ENCODE results near the gene FRMD5. TPM values are rescaled to one million over a fixed set of nuclear protein-coding genes. Genes with fewer than 3 reads are reported as not detected.
"Not testable (repeated sequence)": the region's sequence is repeated elsewhere in the genome, so short reads cannot be mapped to it uniquely, and the experiment has no call there.

The FRMD5 gene
- total and polyA plus RNA-seq, 2 donors from 2014 or later: 0.32 to 0.41 TPM

- Histone ChIP-seq H3K27me3 (ENCODE audit: control insufficient read depth, insufficient read depth, low read length) (no peaks in the 10 kb centered on the region), H3K4me1 (ENCODE audit: control insufficient read depth in 2 of 3, insufficient read depth in 2 of 3, low read depth in 1 of 3, low read length in 3 of 3) (no peaks in the 10 kb centered on the region), H3K9me3 (ENCODE audit: control insufficient read depth in 2 of 3, insufficient read depth in 1 of 3, low read length in 3 of 3) (no peaks in the 10 kb centered on the region), H3K27ac (ENCODE audit: low read depth in 2 of 2, low read length in 2 of 2) (no peak overlapping the region), H3K4me3 (ENCODE audit: low read length in 3 of 3) (no peak overlapping the region), H3K36me3 (ENCODE audit: control insufficient read depth in 2 of 3, insufficient read depth in 3 of 3, low read length in 3 of 3) (no peaks in the 10 kb centered on the region), H3K9ac (ENCODE audit: low read length in 3 of 3) (no peak overlapping the region)
- intact Hi-C loops (cut with DNase I): no loop called here
- FAIRE-seq (no peak), DNase-seq (no peak)
- TF ChIP-seq CTCF (IDR thresholded peaks at IDR 0.05; ENCODE audit: borderline replicate concordance, extremely low read depth, insufficient read depth): no peak
Observed at GRCh38 chr15:44231842-44232241, 36.8 kb upstream of the FRMD5 start.

- DNase-seq; H3K27ac ChIP-seq (ENCODE audit: low read depth in 2 of 2, low read length in 2 of 2); FAIRE-seq: not testable (repeated sequence)
Observed at GRCh38 chr15:44229301-44229700, 34.2 kb upstream of the FRMD5 start.

DNA sequence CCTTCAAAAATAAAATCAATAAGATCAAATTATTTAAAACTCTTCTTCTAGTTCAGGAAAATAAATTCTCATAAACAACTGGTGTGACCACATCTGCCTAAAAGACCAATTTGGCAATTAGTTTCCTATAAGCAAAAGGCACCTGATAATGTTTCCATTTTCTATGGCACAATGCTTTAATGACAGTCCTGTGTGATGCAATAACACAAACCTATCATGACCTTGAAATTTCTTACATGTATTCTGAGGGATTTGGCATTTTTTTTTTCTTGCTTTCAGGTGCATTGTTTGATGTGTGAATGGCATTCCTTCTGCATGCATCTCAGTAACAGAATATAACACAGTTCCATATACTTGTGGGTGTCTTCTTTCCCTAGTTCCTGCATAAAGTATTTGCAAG is 32.5 kb upstream of the FRMD5 start:
- no peak for DNase-seq
- no peaks in the 10 kb centered on the region for H3K36me3 ChIP-seq (ENCODE audit: control insufficient read depth in 2 of 3, insufficient read depth in 3 of 3, low read length in 3 of 3)
- H3K4me3 ChIP-seq (ENCODE audit: low read length in 3 of 3): no peak overlapping the region
- no peaks in the 10 kb centered on the region for H3K9me3 ChIP-seq (ENCODE audit: control insufficient read depth in 2 of 3, insufficient read depth in 1 of 3, low read length in 3 of 3)
- H3K27me3 ChIP-seq (ENCODE audit: control insufficient read depth, insufficient read depth, low read length): no peaks in the 10 kb centered on the region
- intact Hi-C loops (cut with DNase I): no loop called here
- TF ChIP-seq CTCF (IDR thresholded peaks at IDR 0.05; ENCODE audit: borderline replicate concordance, extremely low read depth, insufficient read depth): no peak
- no peak for FAIRE-seq
- H3K9ac ChIP-seq (ENCODE audit: low read length in 3 of 3): no peak overlapping the region
- no peaks in the 10 kb centered on the region for H3K4me1 ChIP-seq (ENCODE audit: control insufficient read depth in 2 of 3, insufficient read depth in 2 of 3, low read depth in 1 of 3, low read length in 3 of 3)
- H3K27ac ChIP-seq (ENCODE audit: low read depth in 2 of 2, low read length in 2 of 2): no peak overlapping the region

More at GRCh38 chr15:44229301-44229700, 34.2 kb upstream of the FRMD5 start:
- H3K4me1 ChIP-seq (ENCODE audit: control insufficient read depth in 2 of 3, insufficient read depth in 2 of 3, low read depth in 1 of 3, low read length in 3 of 3); H3K4me3 ChIP-seq (ENCODE audit: low read length in 3 of 3); H3K9ac ChIP-seq (ENCODE audit: low read length in 3 of 3); H3K9me3 ChIP-seq (ENCODE audit: control insufficient read depth in 2 of 3, insufficient read depth in 1 of 3, low read length in 3 of 3); H3K36me3 ChIP-seq (ENCODE audit: control insufficient read depth in 2 of 3, insufficient read depth in 3 of 3, low read length in 3 of 3); intact Hi-C loops (cut with DNase I); H3K27me3 ChIP-seq (ENCODE audit: control insufficient read depth, insufficient read depth, low read length): not testable (repeated sequence)

- H3K27me3 ChIP-seq (ENCODE audit: control insufficient read depth, insufficient read depth, low read length); H3K36me3 ChIP-seq (ENCODE audit: control insufficient read depth in 2 of 3, insufficient read depth in 3 of 3, low read length in 3 of 3); H3K4me3 ChIP-seq (ENCODE audit: low read length in 3 of 3); DNase-seq; intact Hi-C loops (cut with DNase I); H3K9ac ChIP-seq (ENCODE audit: low read length in 3 of 3); H3K27ac ChIP-seq (ENCODE audit: low read depth in 2 of 2, low read length in 2 of 2); H3K9me3 ChIP-seq (ENCODE audit: control insufficient read depth in 2 of 3, insufficient read depth in 1 of 3, low read length in 3 of 3); FAIRE-seq; H3K4me1 ChIP-seq (ENCODE audit: control insufficient read depth in 2 of 3, insufficient read depth in 2 of 3, low read depth in 1 of 3, low read length in 3 of 3): not testable (repeated sequence)
Observed at GRCh38 chr15:44227001-44227400, 31.9 kb upstream of the FRMD5 start.

DNA sequence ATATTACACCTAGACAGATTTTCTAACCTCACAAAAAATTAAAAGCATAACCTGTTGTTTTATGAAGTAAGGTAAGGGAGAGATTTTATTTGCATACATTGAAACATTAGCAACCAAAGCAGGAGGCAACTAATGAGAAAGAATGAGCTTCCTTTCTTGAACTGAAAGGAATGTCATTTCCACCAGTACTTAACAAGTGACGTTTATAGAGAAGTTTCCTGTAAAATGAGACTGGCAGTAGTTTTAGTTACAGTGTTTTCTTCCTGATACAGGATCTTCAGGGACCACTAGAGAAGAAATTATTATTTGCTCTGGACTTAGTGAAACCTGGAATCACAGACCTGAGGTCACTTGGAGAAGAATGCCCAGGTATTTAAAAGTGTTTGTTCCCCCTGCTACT is 27.4 kb upstream of the FRMD5 start:
- Histone ChIP-seq H3K9ac (ENCODE audit: low read length in 3 of 3) (no peak overlapping the region), H3K36me3 (ENCODE audit: control insufficient read depth in 2 of 3, insufficient read depth in 3 of 3, low read length in 3 of 3) (no peaks in the 10 kb centered on the region), H3K9me3 (ENCODE audit: control insufficient read depth in 2 of 3, insufficient read depth in 1 of 3, low read length in 3 of 3) (no peaks in the 10 kb centered on the region), H3K4me3 (ENCODE audit: low read length in 3 of 3) (no peak overlapping the region), H3K27ac (ENCODE audit: low read depth in 2 of 2, low read length in 2 of 2) (no peak overlapping the region), H3K27me3 (ENCODE audit: control insufficient read depth, insufficient read depth, low read length) (no peaks in the 10 kb centered on the region), H3K4me1 (ENCODE audit: control insufficient read depth in 2 of 3, insufficient read depth in 2 of 3, low read depth in 1 of 3, low read length in 3 of 3) (no peaks in the 10 kb centered on the region)
- intact Hi-C loops (cut with DNase I): no loop called here
- TF ChIP-seq CTCF (IDR thresholded peaks at IDR 0.05; ENCODE audit: borderline replicate concordance, extremely low read depth, insufficient read depth): no peak
- DNase-seq: peak in 2 of 5 donors; percentile 11 to 36
- no peak for FAIRE-seq
